ENCODE results near the gene UTS2R. TPM values are rescaled to one million over a fixed set of nuclear protein-coding genes. Genes with fewer than 3 reads are reported as not detected.

Gene UTS2R
- total RNA-seq, 4 donors from 2014 or later = not detected

DNA sequence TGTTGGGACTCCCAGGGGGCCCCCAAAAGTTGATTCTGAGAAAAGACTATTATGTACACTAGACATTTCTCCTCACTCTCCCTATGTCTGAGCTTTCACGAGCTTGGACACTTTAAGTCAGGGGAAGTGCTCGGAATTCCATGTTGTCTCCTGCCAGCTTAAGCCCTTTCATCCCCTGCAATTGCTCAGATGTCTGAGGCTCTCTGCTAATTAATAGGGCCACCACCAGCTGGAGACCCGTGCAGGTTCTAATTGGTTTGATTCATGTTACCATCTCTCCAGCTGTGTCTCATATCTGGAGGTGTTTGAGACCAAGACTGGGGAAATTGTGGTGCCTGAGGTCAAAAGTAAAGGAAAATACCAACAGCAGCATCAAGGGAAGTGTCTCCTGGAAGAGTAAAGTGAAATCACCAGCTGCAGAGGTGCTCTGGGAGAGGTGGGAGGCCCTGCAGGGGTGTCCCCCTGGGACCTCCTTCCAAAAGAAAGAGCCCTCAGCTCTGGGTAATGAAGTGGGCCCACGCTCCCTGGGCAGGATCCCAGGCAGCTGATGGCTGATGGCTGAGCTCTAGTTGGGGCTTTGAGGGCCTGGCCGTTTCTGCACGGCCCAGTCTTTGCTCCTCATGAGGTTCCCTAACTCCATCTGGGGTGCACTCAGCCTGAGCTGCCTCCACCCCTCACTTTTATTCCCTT, 5.8 kb upstream of the UTS2R start:
- intact Hi-C loops (cut with DNase I; ENCODE audit: low total_unique reads) = no loop called here
- no peaks in the 10 kb centered on the region for H3K9me3 ChIP-seq
- peaks cover 0 to 13% of the 10 kb centered on the region in 2 donors for H3K27me3 ChIP-seq
- no peak overlapping the region for H3K4me3 ChIP-seq
- no peaks in the 10 kb centered on the region for H3K36me3 ChIP-seq
- no peak overlapping the region for H3K27ac ChIP-seq
- no peak for DNase-seq
- TF ChIP-seq, protein P1, sequence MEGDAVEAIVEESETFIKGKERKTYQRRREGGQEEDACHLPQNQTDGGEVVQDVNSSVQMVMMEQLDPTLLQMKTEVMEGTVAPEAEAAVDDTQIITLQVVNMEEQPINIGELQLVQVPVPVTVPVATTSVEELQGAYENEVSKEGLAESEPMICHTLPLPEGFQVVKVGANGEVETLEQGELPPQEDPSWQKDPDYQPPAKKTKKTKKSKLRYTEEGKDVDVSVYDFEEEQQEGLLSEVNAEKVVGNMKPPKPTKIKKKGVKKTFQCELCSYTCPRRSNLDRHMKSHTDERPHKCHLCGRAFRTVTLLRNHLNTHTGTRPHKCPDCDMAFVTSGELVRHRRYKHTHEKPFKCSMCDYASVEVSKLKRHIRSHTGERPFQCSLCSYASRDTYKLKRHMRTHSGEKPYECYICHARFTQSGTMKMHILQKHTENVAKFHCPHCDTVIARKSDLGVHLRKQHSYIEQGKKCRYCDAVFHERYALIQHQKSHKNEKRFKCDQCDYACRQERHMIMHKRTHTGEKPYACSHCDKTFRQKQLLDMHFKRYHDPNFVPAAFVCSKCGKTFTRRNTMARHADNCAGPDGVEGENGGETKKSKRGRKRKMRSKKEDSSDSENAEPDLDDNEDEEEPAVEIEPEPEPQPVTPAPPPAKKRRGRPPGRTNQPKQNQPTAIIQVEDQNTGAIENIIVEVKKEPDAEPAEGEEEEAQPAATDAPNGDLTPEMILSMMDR (IDR thresholded peaks at IDR 0.05) = no peak
- TF ChIP-seq POLR2A (IDR thresholded peaks at IDR 0.05) = no peak
- no peaks in the 10 kb centered on the region for H3K4me1 ChIP-seq

DNA sequence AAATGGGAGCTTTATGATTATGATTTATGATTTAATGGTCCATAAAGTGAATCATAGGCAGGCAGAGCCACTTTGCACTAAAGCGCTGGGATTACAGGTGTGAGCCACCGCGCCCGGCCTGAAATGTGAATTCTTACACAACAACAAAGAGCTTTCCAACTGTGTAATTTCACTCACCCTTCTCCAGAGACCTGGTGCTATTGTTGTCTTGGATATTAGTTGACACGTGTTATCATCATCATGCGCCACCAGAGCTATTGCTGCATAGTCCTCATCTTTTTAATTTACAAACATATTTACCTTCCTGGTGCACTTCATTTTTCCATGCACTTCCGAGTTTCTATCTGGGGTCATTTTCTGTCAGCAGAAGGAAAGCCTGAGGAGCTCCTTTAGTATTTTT, 4.8 kb upstream of the UTS2R start:
- TF ChIP-seq, protein P1 (IDR thresholded peaks at IDR 0.05) = no peak
- TF ChIP-seq POLR2A (IDR thresholded peaks at IDR 0.05) = no peak
- intact Hi-C loops (cut with DNase I; ENCODE audit: low total_unique reads) = no loop called here
- Histone ChIP-seq H3K27me3 (peaks cover 0 to 16% of the 10 kb centered on the region in 2 donors), H3K9me3 (no peaks in the 10 kb centered on the region), H3K4me1 (peaks cover 0 to 7% of the 10 kb centered on the region in 2 donors), H3K36me3 (no peaks in the 10 kb centered on the region), H3K27ac (no peak overlapping the region), H3K4me3 (no peak overlapping the region)
- DNase-seq = no peak

DNA sequence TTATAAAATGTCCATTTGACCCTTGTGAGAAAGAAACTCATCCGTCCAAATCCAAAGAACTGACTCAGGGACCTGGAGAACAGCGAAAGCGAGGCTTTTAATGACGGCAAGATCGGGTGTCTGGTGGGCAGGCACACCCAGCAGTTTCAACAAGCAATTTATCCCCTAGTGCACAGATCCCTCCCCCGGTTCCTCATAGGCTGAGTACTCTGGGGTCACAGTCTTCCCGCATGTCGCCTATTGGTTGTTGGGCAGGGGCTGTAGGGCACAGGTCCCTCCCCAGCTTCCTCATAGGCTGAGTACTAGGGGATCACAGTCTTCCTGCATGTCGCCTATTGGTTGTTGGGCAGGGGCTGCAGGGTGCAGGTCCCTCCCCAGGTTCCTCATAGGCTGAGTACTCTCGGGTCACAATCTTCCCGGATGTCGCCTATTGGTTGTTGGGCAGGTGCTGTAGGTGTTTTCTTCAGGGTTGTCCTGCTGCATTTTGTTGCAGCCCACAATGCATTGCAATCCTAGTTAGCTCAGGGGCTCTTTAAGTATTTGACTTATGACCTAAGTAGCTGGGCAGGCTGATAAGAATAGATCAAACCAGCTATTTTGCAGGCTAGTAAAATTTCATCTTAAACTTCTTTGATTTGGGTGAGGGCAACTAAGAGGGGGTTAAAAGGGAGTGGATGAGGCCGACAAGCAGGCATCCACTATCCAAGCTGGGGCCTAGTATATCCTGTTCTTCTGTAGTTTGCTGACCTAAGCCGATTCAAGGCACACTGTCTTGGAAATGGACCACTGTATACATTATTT, 3.6 kb upstream of the UTS2R start:
- Histone ChIP-seq H3K27me3 (peaks cover 5 to 16% of the 10 kb centered on the region in 2 donors), H3K36me3 (no peaks in the 10 kb centered on the region), H3K4me3 (no peak overlapping the region), H3K9me3 (no peaks in the 10 kb centered on the region), H3K4me1 (peaks cover 0 to 8% of the 10 kb centered on the region in 2 donors), H3K27ac (no peak overlapping the region)
- no peak for DNase-seq
- TF ChIP-seq POLR2A (IDR thresholded peaks at IDR 0.05) = no peak
- TF ChIP-seq, protein P1 (IDR thresholded peaks at IDR 0.05) = no peak
- intact Hi-C loops (cut with DNase I; ENCODE audit: low total_unique reads) = no loop called here

DNA sequence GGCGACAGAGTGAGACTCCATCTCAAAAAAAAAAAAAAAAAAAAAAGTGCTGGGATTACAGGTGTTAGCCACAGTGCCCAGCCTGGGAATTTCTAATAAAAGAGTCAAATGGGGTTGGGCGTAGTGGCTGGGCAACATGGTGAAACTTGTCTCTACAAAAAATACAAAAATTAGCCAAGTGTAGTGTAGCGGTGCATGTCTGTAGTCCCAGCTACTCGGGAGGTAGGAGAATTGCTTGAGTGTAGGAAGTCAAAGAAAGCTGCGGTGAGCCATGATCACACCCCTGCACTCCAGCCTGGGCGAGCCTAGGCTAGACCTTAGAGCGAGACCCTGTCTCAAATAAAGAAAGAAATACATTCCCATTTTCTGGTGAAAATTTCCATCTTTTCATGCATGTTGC, 2.4 kb upstream of the UTS2R start:
- no peaks in the 10 kb centered on the region for H3K36me3 ChIP-seq
- no peak overlapping the region for H3K4me3 ChIP-seq
- no peak for DNase-seq
- peaks cover 0 to 8% of the 10 kb centered on the region in 2 donors for H3K4me1 ChIP-seq
- no peak overlapping the region for H3K27ac ChIP-seq
- peaks cover 10 to 16% of the 10 kb centered on the region in 2 donors for H3K27me3 ChIP-seq
- TF ChIP-seq, protein P1 (IDR thresholded peaks at IDR 0.05) = no peak
- no peak for TF ChIP-seq POLR2A (IDR thresholded peaks at IDR 0.05)
- no peaks in the 10 kb centered on the region for H3K9me3 ChIP-seq
- intact Hi-C loops (cut with DNase I; ENCODE audit: low total_unique reads) = no loop called here
